OCI-LY3 (cell line): Measurements from ENCODE around the gene MAP4.

ENCODE experiments used
- CTCF ChIP-seq: fragments of 200-600, 300-600 bp; sonication (generic); IDR thresholded peaks from 2 replicates; pipeline ENCODE4 v1.5.1; 2014; ENCODE audit warnings: antibody characterized with exemption, low read length, low read depth
- EZH2phosphoT487 ChIP-seq: fragments of 200-600 bp; shearing (Covaris generic); IDR thresholded peaks from 2 replicates; pipeline ENCODE4 v1.6.1; 2018; ENCODE audit warnings: antibody characterized with exemption, mixed run types, low read depth

- TF ChIP-seq CTCF: no peak
- no peak for TF ChIP-seq EZH2phosphoT487
These were observed 116.6 kb downstream of the MAP4 start for GRCh38 chr3:47899495-47900108.
